Loucy (cell line): ENCODE data around the gene IBA57.

Experiments
- EZH2phosphoT487 ChIP-seq: fragments of 200-600 bp; IDR thresholded peaks from 2 replicates; pipeline ENCODE4 v1.6.1; 2018; ENCODE audit warnings: antibody characterized with exemption, mild to moderate bottlenecking, moderate library complexity, borderline replicate concordance
- TF ChIP-seq, protein P1 (sequence below): fragments of 200-600 bp; sonication (generic); conservative IDR thresholded peaks from 2 replicates; pipeline ENCODE4 v1.5.1; 2014; ENCODE audit warnings: mild to moderate bottlenecking, antibody characterized with exemption, low read length

DNA sequence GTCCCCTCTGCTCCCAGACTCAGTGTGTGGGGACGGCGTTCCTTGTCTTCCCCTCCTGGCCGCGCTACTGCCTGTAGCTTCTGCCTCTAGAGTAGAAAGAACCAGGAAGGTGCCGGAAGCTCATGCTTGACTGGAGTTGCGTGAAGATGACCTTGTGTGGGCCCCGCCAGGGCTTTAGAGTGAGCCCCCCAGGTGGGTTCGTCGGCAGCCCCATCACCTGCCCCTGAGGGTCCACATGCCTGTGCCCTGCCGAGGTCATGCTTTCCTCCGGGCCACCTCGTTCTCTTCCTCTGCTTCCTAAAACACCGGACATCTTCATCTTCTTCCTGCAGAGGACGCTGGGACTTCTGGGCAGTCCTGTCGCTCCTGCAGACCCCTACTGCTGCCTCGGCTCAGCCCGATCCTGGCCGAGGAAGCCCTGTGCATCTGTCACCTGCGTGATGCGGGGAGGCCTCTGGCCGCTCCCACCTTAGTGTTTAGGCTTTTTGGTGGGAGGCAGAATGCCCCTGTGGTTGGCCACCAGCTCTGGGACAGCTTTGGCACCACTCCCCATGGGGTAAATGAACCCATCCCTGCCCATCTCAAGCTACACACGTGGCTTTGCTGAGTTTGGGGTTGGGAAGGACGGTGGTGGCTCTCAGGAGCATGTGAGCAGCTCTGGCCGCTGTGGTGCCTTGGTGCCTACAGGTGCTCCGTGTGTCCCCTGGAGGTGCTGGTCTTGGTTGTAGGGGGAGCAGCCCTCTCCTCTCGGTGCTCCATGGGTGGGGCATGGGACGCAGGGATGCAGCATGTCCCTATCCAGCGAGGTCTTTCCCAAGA, 54.6 kb downstream of the IBA57 start:
- TF ChIP-seq, protein P1, sequence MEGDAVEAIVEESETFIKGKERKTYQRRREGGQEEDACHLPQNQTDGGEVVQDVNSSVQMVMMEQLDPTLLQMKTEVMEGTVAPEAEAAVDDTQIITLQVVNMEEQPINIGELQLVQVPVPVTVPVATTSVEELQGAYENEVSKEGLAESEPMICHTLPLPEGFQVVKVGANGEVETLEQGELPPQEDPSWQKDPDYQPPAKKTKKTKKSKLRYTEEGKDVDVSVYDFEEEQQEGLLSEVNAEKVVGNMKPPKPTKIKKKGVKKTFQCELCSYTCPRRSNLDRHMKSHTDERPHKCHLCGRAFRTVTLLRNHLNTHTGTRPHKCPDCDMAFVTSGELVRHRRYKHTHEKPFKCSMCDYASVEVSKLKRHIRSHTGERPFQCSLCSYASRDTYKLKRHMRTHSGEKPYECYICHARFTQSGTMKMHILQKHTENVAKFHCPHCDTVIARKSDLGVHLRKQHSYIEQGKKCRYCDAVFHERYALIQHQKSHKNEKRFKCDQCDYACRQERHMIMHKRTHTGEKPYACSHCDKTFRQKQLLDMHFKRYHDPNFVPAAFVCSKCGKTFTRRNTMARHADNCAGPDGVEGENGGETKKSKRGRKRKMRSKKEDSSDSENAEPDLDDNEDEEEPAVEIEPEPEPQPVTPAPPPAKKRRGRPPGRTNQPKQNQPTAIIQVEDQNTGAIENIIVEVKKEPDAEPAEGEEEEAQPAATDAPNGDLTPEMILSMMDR = no peak
- TF ChIP-seq EZH2phosphoT487 = no peak
